NCI-H460 (cell line): ENCODE results near the gene ACAP3. TPM values are rescaled to one million over a fixed set of nuclear protein-coding genes. Genes with fewer than 3 reads are reported as not detected.
A peak's percentile ranks its signal among the peaks of the same experiment; 100 is the strongest.

Experiments
- DNase-seq: peaks from one replicate; pipeline ENCODE4 v3.0.0-alpha.2; 2016; ENCODE audit warnings: low read depth; ENCODE audit errors: extremely low read depth
- total RNA-seq: library from RNA; depleted of rRNA; stranded (reverse); fragments of >200 nt; shearing (Covaris generic); gene quantifications from 2 replicates; pipeline ENCODE4 v1.2.3, GENCODE V29; 2014

The ACAP3 gene
- total RNA-seq, 1 experiment from 2014 or later = 10.3 TPM

- DNase-seq = no peak
Measured at GRCh38 chr1:1291023-1291528, 16.7 kb downstream of the ACAP3 start.

GRCh38 chr1:1290238-1290731 is 17.4 kb downstream of the ACAP3 start:
- DNase-seq = peak; percentile 55

GRCh38 chr1:1287288-1288110 is 20.2 kb downstream of the ACAP3 start:
- no peak for DNase-seq

- DNase-seq = no peak
Measured at GRCh38 chr1:1286313-1287261, 21.1 kb downstream of the ACAP3 start.

GRCh38 chr1:1285611-1286311 is 22.0 kb downstream of the ACAP3 start:
- DNase-seq = no peak

- DNase-seq = no peak
Measured at GRCh38 chr1:1285102-1285571, 22.6 kb downstream of the ACAP3 start.

- DNase-seq = no peak
Measured at GRCh38 chr1:1284221-1285101, 23.3 kb downstream of the ACAP3 start.

GRCh38 chr1:1283821-1284220 is 23.9 kb downstream of the ACAP3 start:
- no peak for DNase-seq

GRCh38 chr1:1282998-1283397 is 24.7 kb downstream of the ACAP3 start:
- DNase-seq = no peak

GRCh38 chr1:1281533-1282321 is 26.0 kb downstream of the ACAP3 start:
- DNase-seq = no peak

- no peak for DNase-seq
Measured at GRCh38 chr1:1280782-1281481, 26.8 kb downstream of the ACAP3 start.

- DNase-seq = no peak
Measured at GRCh38 chr1:1279028-1279427, 28.7 kb downstream of the ACAP3 start.

GRCh38 chr1:1278620-1279019 is 29.1 kb downstream of the ACAP3 start:
- DNase-seq = no peak

- DNase-seq = no peak
Measured at GRCh38 chr1:1275836-1276235, 31.9 kb downstream of the ACAP3 start.

- no peak for DNase-seq
Measured at GRCh38 chr1:1274931-1275431, 32.7 kb downstream of the ACAP3 start.

GRCh38 chr1:1274299-1274930 is 33.3 kb downstream of the ACAP3 start:
- no peak for DNase-seq
